Measurements from ENCODE around the gene ARHGEF26.

- TF ChIP-seq GATA3 (IDR thresholded peaks at IDR 0.05; ENCODE audit: low read depth, low read length): no peak
- TF ChIP-seq GATA2 (IDR thresholded peaks at IDR 0.05; ENCODE audit: low read depth, low read length): no peak
Measured at GRCh38 chr3:154126651-154127050, 5.5 kb downstream of the ARHGEF26 start.

All from SH-SY5Y (cell line).